NCI-H2227 (cell line): ENCODE data around the gene ZNF256.

Experiments
- DNase-seq: peaks from one replicate; lab custom pipeline; 2025; ENCODE audit not compliant: unreplicated experiment; lab: John Stamatoyannopoulos, UW

Gene ZNF256

GRCh38 chr19:57900311-57900710, 47.2 kb downstream of the ZNF256 start:
- DNase-seq: no peak
